Right lobe of liver (tissue), 6 donors: Measurements from ENCODE around the gene CCDC88C. TPM values are rescaled to one million over a fixed set of nuclear protein-coding genes. Genes with fewer than 3 reads are reported as not detected.

ENCODE experiments used
- ATAC-seq, 4 donors: fragments of 200-7000 bp; cut with Tn5 transposase; one replicate each; pipeline ENCODE4 v1.9.1; 2020; ENCODE audit warnings: mild to moderate bottlenecking in 4 of 4, moderate library complexity in 4 of 4
- DNase-seq, 3 donors: peaks; one replicate each; pipeline ENCODE4 v3.0.0-alpha.2; 2020
- H3K27ac ChIP-seq, 3 donors: fragments of 200-600 bp; one replicate each; pipeline ENCODE4 v1.8.0; 2022
- H3K27me3 ChIP-seq, 2 donors: fragments of 200-600 bp; one replicate each; pipeline ENCODE4 v1.8.0; 2022
- H3K36me3 ChIP-seq, 4 donors: fragments of 200-600 bp; sonication (generic) in 1 of 4; one replicate each; pipeline versions ENCODE4 v1.5.1 to v1.8.0; 2017 to 2022; ENCODE audit warnings: control low read depth in 1 of 4
- H3K4me1 ChIP-seq, 4 donors: fragments of 200-600 bp; sonication (generic) in 1 of 4; one replicate each; pipeline versions ENCODE4 v1.5.1 to v1.8.0; 2017 to 2022; ENCODE audit warnings: control low read depth in 1 of 4
- H3K4me3 ChIP-seq, 3 donors: fragments of 200-600 bp; one replicate each; pipeline ENCODE4 v1.8.0; 2022
- H3K9me3 ChIP-seq, 4 donors: fragments of 200-600 bp; sonication (generic) in 1 of 4; one replicate each; pipeline versions ENCODE4 v1.5.1 to v1.8.0; 2017 to 2022; ENCODE audit warnings: control low read depth in 1 of 4
- CTCF ChIP-seq, 4 donors: fragments of 200-600 bp in 3 of 4; fragments of 450-650 bp in 1 of 4; IDR thresholded peaks; one replicate each; pipeline versions ENCODE4 v1.5.1 to v1.8.0; 2016 to 2022; ENCODE audit warnings: antibody characterized with exemption in 4 of 4, mild to moderate bottlenecking in 2 of 4
- POLR2A ChIP-seq: fragments of 450-650 bp; IDR thresholded peaks from one replicate; pipeline ENCODE4 v1.6.1; 2017; ENCODE audit warnings: antibody characterized with exemption, mild to moderate bottlenecking
- WGBS: methylation state at CpG from one replicate; pipeline ENCODE4 v1.1.6; 2018; ENCODE audit warnings: low coverage, low lambda C conversion rate; ENCODE audit not compliant: insufficient coverage; ENCODE audit errors: missing lambda C conversion rate; 5-methylcytosine and 5-hydroxymethylcytosine counted together
- intact Hi-C, 2 donors: fragments of 100-400 bp; cut with DNase I; formaldehyde crosslinking; loops; one replicate each; pipeline versions ENCODE4 v1.11.2 to v1.14.1; 2022
- total RNA-seq, 6 experiments: library from RNA; depleted of rRNA in 2 of 6; stranded (reverse); fragments of >200 nt in 2 of 6; fragmentation: NEBNext Ultra II Directional in 3 of 6; extraction: Animal tissue kit (Norgen Biotek cat#: 25700) in 3 of 6; gene quantifications; one replicate each; pipeline versions ENCODE4 v1.1.0 to v1.2.4, GENCODE V29; 2016 to 2023
- donor health status: DM: no; HTN: yes; CAD: no.
- donor health status: DM: no; HTN: no; CAD: no.
- donor health status: DM: no; HTN: no; CAD: no.
- donor health status: DM: no; HTN: yes; CAD: no.
- donor health status: DM: no; HTN: yes; CAD: no.

Gene CCDC88C
- total RNA-seq, 6 experiments from 2014 or later = 1.2 to 5.7 (median 3.1) TPM

GRCh38 chr14:91374879-91375702 is 42.5 kb downstream of the CCDC88C start:
- ATAC-seq = no peak
- TF ChIP-seq POLR2A = no peak
- TF ChIP-seq CTCF (IDR thresholded peaks at IDR 0.05) = no peak
- peaks cover 0 to 9% (median 2%) of the 10 kb centered on the region in 4 donors for H3K4me1 ChIP-seq
- H3K27me3 ChIP-seq = no peaks in the 10 kb centered on the region
- no peak overlapping the region for H3K4me3 ChIP-seq
- H3K27ac ChIP-seq = no peak overlapping the region
- no peaks in the 10 kb centered on the region for H3K9me3 ChIP-seq
- intact Hi-C loops = no loop called here
- no peaks in the 10 kb centered on the region for H3K36me3 ChIP-seq
- no peak for DNase-seq
- WGBS = 79% methylated on average over 12 of the region's 26 CpGs

GRCh38 chr14:91374287-91374878 is 43.2 kb downstream of the CCDC88C start:
- intact Hi-C loops = no loop called here
- Histone ChIP-seq H3K36me3 (no peaks in the 10 kb centered on the region), H3K27me3 (no peaks in the 10 kb centered on the region), H3K27ac (no peak overlapping the region), H3K9me3 (no peaks in the 10 kb centered on the region), H3K4me3 (no peak overlapping the region), H3K4me1 (peaks cover 0 to 9% (median 2%) of the 10 kb centered on the region in 4 donors)
- TF ChIP-seq CTCF (IDR thresholded peaks at IDR 0.05) (no peak), POLR2A (no peak)
- WGBS = 57% methylated on average over 4 of the region's 7 CpGs
- no peak for ATAC-seq
- no peak for DNase-seq

DNA sequence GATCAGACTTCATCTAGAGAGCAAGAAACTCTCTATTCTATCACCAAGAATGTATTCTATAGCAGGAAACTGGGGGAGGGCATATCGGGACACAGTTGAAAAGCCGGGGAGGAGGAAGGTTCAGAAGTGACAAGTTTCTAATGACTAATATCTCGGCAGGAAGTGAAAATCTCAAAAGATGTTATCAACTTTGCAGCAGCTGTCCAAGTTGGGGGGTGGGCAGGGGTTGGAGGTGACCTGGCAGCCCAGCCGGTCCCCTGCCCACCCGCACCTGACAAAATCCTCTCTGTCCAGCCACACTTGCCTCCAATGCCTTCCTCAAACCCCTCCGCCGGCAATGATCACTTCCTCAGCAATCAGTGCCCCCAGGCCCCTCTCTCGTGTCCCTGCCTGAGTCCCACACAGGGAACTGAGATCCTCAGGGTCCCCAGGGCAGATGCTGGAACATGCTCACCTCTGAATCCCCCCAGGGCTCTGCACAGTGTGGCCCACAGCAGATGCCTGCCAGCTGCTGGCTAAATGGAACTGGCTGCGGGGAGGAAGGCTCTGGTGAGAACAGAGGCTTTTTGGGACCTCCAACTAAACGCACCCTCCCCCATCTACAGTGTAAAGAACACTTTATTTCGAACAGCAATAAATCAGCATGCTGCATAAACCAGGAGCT is 43.9 kb downstream of the CCDC88C start:
- ATAC-seq (peak in 3 of 4 donors; percentile 17 to 33 (median 27)), DNase-seq (no peak)
- Histone ChIP-seq H3K4me1 (peaks cover 0 to 9% (median 2%) of the 10 kb centered on the region in 4 donors), H3K4me3 (no peak overlapping the region), H3K9me3 (no peaks in the 10 kb centered on the region), H3K27ac (no peak overlapping the region), H3K27me3 (no peaks in the 10 kb centered on the region), H3K36me3 (no peaks in the 10 kb centered on the region)
- intact Hi-C loops = no loop called here
- no peak for TF ChIP-seq POLR2A
- no peak for TF ChIP-seq CTCF (IDR thresholded peaks at IDR 0.05)
- 29% methylated on average over 6 of the region's 11 CpGs for whole genome bisulfite sequencing

DNA sequence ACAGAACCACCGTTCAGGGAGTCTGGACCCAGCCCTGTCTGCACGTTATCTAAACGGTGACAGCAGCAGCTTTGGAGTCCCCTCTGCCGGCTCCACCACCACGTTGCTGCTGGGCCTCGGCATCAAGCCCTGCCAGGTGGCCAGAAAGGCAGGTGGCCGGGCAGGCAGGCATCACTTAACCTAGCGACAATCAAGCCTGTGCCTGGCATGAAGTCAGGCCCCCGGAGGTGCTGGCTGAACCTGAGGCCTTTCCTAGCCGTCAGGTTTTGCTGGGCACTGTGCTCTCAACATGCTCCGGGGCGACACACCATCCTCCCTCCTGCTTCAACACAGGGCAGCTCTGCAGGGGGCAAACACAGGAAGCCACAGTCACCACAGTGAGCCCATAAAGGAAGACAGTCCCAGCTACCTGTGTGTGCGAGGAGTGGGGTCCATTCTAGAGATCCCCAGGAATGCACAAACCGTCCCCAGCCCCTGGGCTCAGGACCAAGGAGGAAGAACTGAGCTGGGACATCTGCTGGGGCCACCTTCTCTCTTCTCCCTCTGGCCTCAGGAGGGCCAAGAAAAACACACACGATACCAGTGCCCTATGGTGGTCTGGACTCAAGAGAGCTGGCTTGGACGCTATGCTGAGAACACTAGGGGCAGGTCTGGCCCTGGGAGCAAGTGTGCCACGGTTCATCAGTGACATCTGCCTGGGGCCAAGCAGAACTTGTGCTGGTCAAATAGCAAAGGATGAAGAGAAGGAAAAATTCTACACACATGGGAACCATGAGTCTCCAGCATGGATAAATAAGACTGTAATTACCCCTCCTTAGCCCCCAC is 44.7 kb downstream of the CCDC88C start:
- Histone ChIP-seq H3K27me3 (no peaks in the 10 kb centered on the region), H3K9me3 (no peaks in the 10 kb centered on the region), H3K36me3 (no peaks in the 10 kb centered on the region), H3K4me1 (peaks cover 0 to 8% (median 2%) of the 10 kb centered on the region in 4 donors), H3K27ac (no peak overlapping the region), H3K4me3 (no peak overlapping the region)
- intact Hi-C loops = no loop called here
- WGBS = 52% methylated on average over 5 of the region's 17 CpGs
- ATAC-seq (peak in 2 of 4 donors; percentile 20 to 23), DNase-seq (no peak)
- TF ChIP-seq CTCF (IDR thresholded peaks at IDR 0.05) (no peak), POLR2A (no peak)
